GM19328 (cell line): ENCODE measurements around the gene OR52I2.
A peak's percentile ranks its signal among the peaks of the same experiment; 100 is the strongest.

Experiments
- ATAC-seq: cut with Tn5 transposase; IDR thresholded peaks from one replicate; pipeline ENCODE4 v1.9.1; 2021; ENCODE audit warnings: mild to moderate bottlenecking, moderate library complexity; ENCODE audit not compliant: unreplicated experiment

OR52I2 gene

GRCh38 chr11:4581443-4581842 lies at the start of gene OR52I2:
TSS of gene OR52I2 (plus strand) at chr11:4581743.
- ATAC-seq: no peak

- ATAC-seq: peak; percentile 69
These were observed 41.8 kb upstream of the OR52I2 start for GRCh38 chr11:4539603-4540219.

GRCh38 chr11:4541071-4541470 lies 40.5 kb upstream of the OR52I2 start:
- ATAC-seq: no peak

- no peak for ATAC-seq
These were observed 38.0 kb upstream of the OR52I2 start for GRCh38 chr11:4543561-4543960.

GRCh38 chr11:4544891-4545290 lies 36.7 kb upstream of the OR52I2 start, which contains the start of gene OR52M1:
TSS of gene OR52M1 (plus strand) at chr11:4545191. CDS start at chr11:4545191, 0 bp downstream.
- no peak for ATAC-seq

- no peak for ATAC-seq
These were observed 34.7 kb upstream of the OR52I2 start for GRCh38 chr11:4546878-4547277.

- no peak for ATAC-seq
These were observed 34.1 kb upstream of the OR52I2 start for GRCh38 chr11:4547416-4547815.

GRCh38 chr11:4551346-4551979 lies 30.1 kb upstream of the OR52I2 start:
- ATAC-seq: no peak

GRCh38 chr11:4559527-4560440 lies 21.8 kb upstream of the OR52I2 start:
- no peak for ATAC-seq

- no peak for ATAC-seq
These were observed 21.1 kb upstream of the OR52I2 start for GRCh38 chr11:4560467-4560866.

- no peak for ATAC-seq
These were observed 16.2 kb upstream of the OR52I2 start for GRCh38 chr11:4565371-4565770.

- ATAC-seq: no peak
These were observed 12.5 kb upstream of the OR52I2 start for GRCh38 chr11:4569075-4569474.

GRCh38 chr11:4576880-4577279 lies 4.7 kb upstream of the OR52I2 start:
- no peak for ATAC-seq

GRCh38 chr11:4577761-4578160 lies 3.8 kb upstream of the OR52I2 start:
- no peak for ATAC-seq

GRCh38 chr11:4578624-4579023 lies 2.9 kb upstream of the OR52I2 start:
- ATAC-seq: no peak

- ATAC-seq: no peak
These were observed 1.4 kb upstream of the OR52I2 start for GRCh38 chr11:4580124-4580523.

GRCh38 chr11:4589017-4589416 lies 7.5 kb downstream of the OR52I2 start:
- no peak for ATAC-seq

GRCh38 chr11:4593739-4594138 lies 12.2 kb downstream of the OR52I2 start, which contains the start of gene OR52I1:
TSS of gene OR52I1 (plus strand) at chr11:4594039. CDS start at chr11:4594039, 0 bp downstream.
- ATAC-seq: no peak

GRCh38 chr11:4605057-4605456 lies 23.5 kb downstream of the OR52I2 start:
- ATAC-seq: no peak

GRCh38 chr11:4606231-4607015 lies 24.9 kb downstream of the OR52I2 start:
- ATAC-seq: no peak

- ATAC-seq: no peak
These were observed 25.6 kb downstream of the OR52I2 start for GRCh38 chr11:4607096-4607495.
